ENCODE data around the gene SOS1. TPM values are rescaled to one million over a fixed set of nuclear protein-coding genes. Genes with fewer than 3 reads are reported as not detected.

Gene SOS1
- total RNA-seq, 2 donors from 2014 or later, result 35.0 to 54.1 TPM

DNA sequence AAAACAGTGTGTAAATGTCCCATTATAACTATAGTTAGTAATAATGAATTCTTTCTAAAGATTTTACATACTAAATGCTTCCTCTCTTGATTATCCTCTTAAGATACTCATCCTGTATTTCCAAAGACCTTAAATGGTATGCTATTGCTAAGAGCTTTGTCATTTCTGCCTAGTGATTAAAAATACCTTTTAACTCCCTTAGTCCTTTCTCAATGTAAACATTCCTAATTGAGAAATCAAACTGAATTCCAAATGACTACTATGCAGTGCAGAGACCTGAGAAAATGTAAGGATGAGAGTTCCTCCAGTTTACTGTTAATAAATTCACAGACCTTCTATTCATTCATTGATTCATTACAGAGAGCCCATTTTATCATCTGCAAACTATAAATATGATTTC, 86.9 kb downstream of the SOS1 start:
- H3K27ac ChIP-seq, result no peak overlapping the region
- H3K27me3 ChIP-seq (replicated peaks; ENCODE audit: insufficient read depth), result no peaks in the 10 kb centered on the region
- TF ChIP-seq, protein P1, sequence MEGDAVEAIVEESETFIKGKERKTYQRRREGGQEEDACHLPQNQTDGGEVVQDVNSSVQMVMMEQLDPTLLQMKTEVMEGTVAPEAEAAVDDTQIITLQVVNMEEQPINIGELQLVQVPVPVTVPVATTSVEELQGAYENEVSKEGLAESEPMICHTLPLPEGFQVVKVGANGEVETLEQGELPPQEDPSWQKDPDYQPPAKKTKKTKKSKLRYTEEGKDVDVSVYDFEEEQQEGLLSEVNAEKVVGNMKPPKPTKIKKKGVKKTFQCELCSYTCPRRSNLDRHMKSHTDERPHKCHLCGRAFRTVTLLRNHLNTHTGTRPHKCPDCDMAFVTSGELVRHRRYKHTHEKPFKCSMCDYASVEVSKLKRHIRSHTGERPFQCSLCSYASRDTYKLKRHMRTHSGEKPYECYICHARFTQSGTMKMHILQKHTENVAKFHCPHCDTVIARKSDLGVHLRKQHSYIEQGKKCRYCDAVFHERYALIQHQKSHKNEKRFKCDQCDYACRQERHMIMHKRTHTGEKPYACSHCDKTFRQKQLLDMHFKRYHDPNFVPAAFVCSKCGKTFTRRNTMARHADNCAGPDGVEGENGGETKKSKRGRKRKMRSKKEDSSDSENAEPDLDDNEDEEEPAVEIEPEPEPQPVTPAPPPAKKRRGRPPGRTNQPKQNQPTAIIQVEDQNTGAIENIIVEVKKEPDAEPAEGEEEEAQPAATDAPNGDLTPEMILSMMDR (IDR thresholded peaks at IDR 0.05), result no peak
- TF ChIP-seq POLR2A (IDR thresholded peaks at IDR 0.05), result no peak
- no peaks in the 10 kb centered on the region for H3K36me3 ChIP-seq
- no peaks in the 10 kb centered on the region for H3K9me3 ChIP-seq
- intact Hi-C loops (cut with DNase I), result no loop called here
- no peak for DNase-seq (ENCODE audit: low spot score)
- H3K4me1 ChIP-seq (replicated peaks), result no peaks in the 10 kb centered on the region
- no peak overlapping the region for H3K4me3 ChIP-seq

DNA sequence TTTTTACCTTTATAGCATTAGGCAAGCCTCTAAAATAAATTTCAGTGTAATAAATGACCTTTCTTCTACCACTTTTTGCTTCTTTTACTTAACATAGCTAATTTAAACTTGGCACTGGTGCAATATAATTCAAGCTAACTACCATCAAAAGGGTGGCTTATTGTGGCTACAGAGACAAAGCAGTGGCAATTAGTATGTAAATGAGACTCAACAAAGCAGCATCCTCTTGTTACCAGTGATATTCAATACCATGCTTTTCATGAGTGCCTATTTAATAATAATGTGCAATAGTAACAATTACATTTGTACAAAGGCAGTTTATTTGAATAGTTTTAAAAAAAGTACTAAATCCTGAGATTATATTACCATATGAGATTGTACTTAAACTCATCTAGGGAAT, 93.4 kb downstream of the SOS1 start:
- Histone ChIP-seq H3K4me3 (no peak overlapping the region), H3K27ac (no peak overlapping the region), H3K27me3 (replicated peaks; ENCODE audit: insufficient read depth) (no peaks in the 10 kb centered on the region), H3K9me3 (no peaks in the 10 kb centered on the region), H3K36me3 (no peaks in the 10 kb centered on the region), H3K4me1 (replicated peaks) (no peaks in the 10 kb centered on the region)
- no peak for DNase-seq (ENCODE audit: low spot score)
- intact Hi-C loops (cut with DNase I), result no loop called here
- TF ChIP-seq, protein P1 (IDR thresholded peaks at IDR 0.05), result no peak
- TF ChIP-seq POLR2AphosphoS5 (IDR thresholded peaks at IDR 0.05), result no peak
- TF ChIP-seq POLR2A (IDR thresholded peaks at IDR 0.05), result no peak

DNA sequence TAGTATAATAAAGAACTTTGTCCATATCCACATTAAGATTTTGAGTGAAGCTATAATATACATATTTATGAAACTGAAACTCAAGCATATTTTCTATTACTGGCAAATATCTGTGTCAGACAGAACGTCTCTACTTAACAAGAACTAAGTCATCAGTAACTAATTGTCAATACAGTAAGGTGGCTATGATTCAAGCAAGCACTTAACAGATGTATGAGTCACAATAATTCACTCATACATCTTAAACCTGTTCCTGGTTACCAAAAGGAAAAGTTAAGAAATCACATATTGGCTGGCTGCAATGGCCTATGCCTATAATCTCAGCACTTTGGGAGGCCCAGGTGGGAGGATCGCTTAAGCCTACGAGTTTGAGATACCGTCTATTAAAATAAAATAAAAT, 96.0 kb downstream of the SOS1 start:
- no peaks in the 10 kb centered on the region for H3K27me3 ChIP-seq (replicated peaks; ENCODE audit: insufficient read depth)
- no peaks in the 10 kb centered on the region for H3K4me1 ChIP-seq (replicated peaks)
- no peak for TF ChIP-seq POLR2A (IDR thresholded peaks at IDR 0.05)
- no peak for TF ChIP-seq POLR2AphosphoS5 (IDR thresholded peaks at IDR 0.05)
- TF ChIP-seq, protein P1 (IDR thresholded peaks at IDR 0.05), result no peak
- intact Hi-C loops (cut with DNase I), result no loop called here
- H3K36me3 ChIP-seq, result no peaks in the 10 kb centered on the region
- no peak for DNase-seq (ENCODE audit: low spot score)
- H3K27ac ChIP-seq, result no peak overlapping the region
- no peak overlapping the region for H3K4me3 ChIP-seq
- no peaks in the 10 kb centered on the region for H3K9me3 ChIP-seq
- 90% methylated on average over 4 of the region's 4 CpGs for WGBS

DNA sequence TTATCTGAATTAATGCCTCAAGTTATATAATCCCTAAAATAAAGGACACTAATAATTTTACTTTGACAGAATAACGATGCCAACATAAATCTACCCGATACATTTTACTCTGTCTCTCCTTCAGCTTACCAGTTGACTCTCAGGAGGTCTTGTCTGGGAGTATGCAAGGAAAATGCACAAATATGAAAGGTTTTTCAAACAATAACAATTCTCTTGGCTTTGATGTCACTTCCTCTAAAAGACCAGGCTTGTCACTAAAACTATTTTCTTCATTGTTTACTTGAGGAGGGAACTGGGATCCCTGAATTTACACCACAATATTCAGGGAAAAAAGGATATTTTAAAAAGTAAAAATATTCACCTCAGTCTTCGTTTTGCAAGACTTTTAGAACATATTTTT, 97.2 kb downstream of the SOS1 start:
- intact Hi-C loops (cut with DNase I), result no loop called here
- Histone ChIP-seq H3K27me3 (replicated peaks; ENCODE audit: insufficient read depth) (no peaks in the 10 kb centered on the region), H3K4me3 (no peak overlapping the region), H3K9me3 (no peaks in the 10 kb centered on the region), H3K4me1 (replicated peaks) (no peaks in the 10 kb centered on the region), H3K36me3 (no peaks in the 10 kb centered on the region), H3K27ac (no peak overlapping the region)
- TF ChIP-seq POLR2AphosphoS5 (IDR thresholded peaks at IDR 0.05) (no peak), POLR2A (IDR thresholded peaks at IDR 0.05) (no peak)
- TF ChIP-seq, protein P1 (IDR thresholded peaks at IDR 0.05), result no peak
- 49% methylated on average over 3 of the region's 3 CpGs for WGBS
- no peak for DNase-seq (ENCODE audit: low spot score)

DNA sequence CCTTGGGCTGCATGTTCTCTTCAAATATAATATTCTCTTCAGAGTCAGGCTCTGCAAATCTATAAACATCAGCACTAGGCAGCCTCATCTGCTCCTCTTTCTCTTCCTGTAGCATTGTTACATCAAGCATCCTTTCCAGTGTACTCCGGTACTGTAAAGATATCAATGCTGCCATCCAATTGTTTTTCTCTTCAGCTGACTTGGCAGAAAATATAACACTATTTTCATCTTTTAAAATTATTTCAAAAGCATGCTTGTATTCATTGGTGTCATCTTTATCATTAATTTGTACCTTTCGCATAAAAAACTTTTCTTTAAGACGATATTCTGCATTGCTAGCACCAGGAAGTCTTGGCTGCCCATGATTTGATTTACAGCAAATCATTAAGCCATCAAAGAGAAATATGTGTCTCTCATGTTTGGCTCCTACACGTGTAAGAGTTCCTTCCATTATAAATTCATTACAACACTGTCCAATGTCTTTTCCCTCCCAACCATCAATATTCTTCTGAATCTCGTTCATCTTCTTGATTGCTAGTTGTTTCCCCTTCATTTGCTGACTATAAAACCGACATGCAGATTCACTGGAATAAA, 98.1 kb downstream of the SOS1 start:
- Histone ChIP-seq H3K4me1 (replicated peaks) (no peaks in the 10 kb centered on the region), H3K9me3 (no peaks in the 10 kb centered on the region), H3K36me3 (no peaks in the 10 kb centered on the region), H3K4me3 (no peak overlapping the region), H3K27me3 (replicated peaks; ENCODE audit: insufficient read depth) (no peaks in the 10 kb centered on the region), H3K27ac (peak overlapping the region in 1 of 2 donors; percentile 9)
- intact Hi-C loops (cut with DNase I), result no loop called here
- TF ChIP-seq, protein P1 (IDR thresholded peaks at IDR 0.05), result no peak
- no peak for TF ChIP-seq POLR2AphosphoS5 (IDR thresholded peaks at IDR 0.05)
- TF ChIP-seq POLR2A (IDR thresholded peaks at IDR 0.05), result no peak
- no peak for DNase-seq (ENCODE audit: low spot score)
- 58% methylated on average over 6 of the region's 6 CpGs for WGBS

Data from prostate gland (tissue), 2 donors.